Left hindlimb (tissue), 1 donor: Measurements from ENCODE around the gene ARHGAP32.

Source experiments
- DNase-seq: peaks from one replicate; pipeline ENCODE4 v3.0.0-alpha.2; 2018

Gene ARHGAP32

GRCh38 chr11:128948583-128948982 is 243.5 kb downstream of the ARHGAP32 start:
- DNase-seq: no peak

GRCh38 chr11:128947773-128948172 is 244.4 kb downstream of the ARHGAP32 start:
- no peak for DNase-seq

- DNase-seq: no peak
Observed at GRCh38 chr11:128946648-128947047, 245.5 kb downstream of the ARHGAP32 start.

- no peak for DNase-seq
Observed at GRCh38 chr11:128943428-128943976, 248.6 kb downstream of the ARHGAP32 start.

GRCh38 chr11:128942817-128943427 is 249.2 kb downstream of the ARHGAP32 start, which contains the start of gene TP53AIP1:
TP53AIP1 (minus strand) TSS chr11:128942871; CDS start chr11:128937818, 5,053 bp downstream.
- DNase-seq: no peak

GRCh38 chr11:128942272-128942612 is 249.9 kb downstream of the ARHGAP32 start:
- DNase-seq: no peak

- no peak for DNase-seq
Observed at GRCh38 chr11:128941573-128942271, 250.4 kb downstream of the ARHGAP32 start.

GRCh38 chr11:128941110-128941509 is 251.0 kb downstream of the ARHGAP32 start:
- DNase-seq: no peak

GRCh38 chr11:128940603-128941002 is 251.5 kb downstream of the ARHGAP32 start:
- no peak for DNase-seq

GRCh38 chr11:128940156-128940555 is 252.0 kb downstream of the ARHGAP32 start:
- no peak for DNase-seq

GRCh38 chr11:128939591-128939990 is 252.5 kb downstream of the ARHGAP32 start:
- no peak for DNase-seq

- no peak for DNase-seq
Observed at GRCh38 chr11:128938156-128938885, 253.8 kb downstream of the ARHGAP32 start.

GRCh38 chr11:128937480-128937879 is 254.6 kb downstream of the ARHGAP32 start:
- no peak for DNase-seq

GRCh38 chr11:128936606-128937251 is 255.4 kb downstream of the ARHGAP32 start:
- DNase-seq: no peak

- no peak for DNase-seq
Observed at GRCh38 chr11:128934926-128935325, 257.2 kb downstream of the ARHGAP32 start.

GRCh38 chr11:128934351-128934750 is 257.8 kb downstream of the ARHGAP32 start:
- no peak for DNase-seq

- DNase-seq: no peak
Observed at GRCh38 chr11:128933481-128934178, 258.5 kb downstream of the ARHGAP32 start.

- DNase-seq: no peak
Observed at GRCh38 chr11:128931668-128932067, 260.5 kb downstream of the ARHGAP32 start.

- no peak for DNase-seq
Observed at GRCh38 chr11:128931066-128931465, 261.1 kb downstream of the ARHGAP32 start.

- no peak for DNase-seq
Observed at GRCh38 chr11:128929991-128930390, 262.1 kb downstream of the ARHGAP32 start.

GRCh38 chr11:128929468-128929867 is 262.7 kb downstream of the ARHGAP32 start:
- no peak for DNase-seq

GRCh38 chr11:128928400-128928799 is 263.7 kb downstream of the ARHGAP32 start:
- DNase-seq: no peak
